ENCODE results near the gene TMEM175.
"Not testable (repeated sequence)": the region's sequence is repeated elsewhere in the genome, so short reads cannot be mapped to it uniquely, and the experiment has no call there.

The TMEM175 gene

GRCh38 chr4:997375-998071 lies 65.3 kb downstream of the TMEM175 start:
- Mint-ChIP-seq H3K9me3 (no peaks in the 10 kb centered on the region), H3K27me3 (peaks cover 24% of the 10 kb centered on the region), H3K4me1 (ENCODE audit: low read depth) (peaks cover 4% of the 10 kb centered on the region), H3K36me3 (ENCODE audit: low read depth) (no peaks in the 10 kb centered on the region), H3K4me3 (no peak overlapping the region), H3K27ac (no peak overlapping the region)

- Mint-ChIP-seq H3K36me3 (ENCODE audit: low read depth) (no peaks in the 10 kb centered on the region), H3K9me3 (no peaks in the 10 kb centered on the region), H3K4me1 (ENCODE audit: low read depth) (peaks cover 4% of the 10 kb centered on the region), H3K4me3 (no peak overlapping the region), H3K27me3 (peaks cover 24% of the 10 kb centered on the region), H3K27ac (no peak overlapping the region)
Observed at GRCh38 chr4:998096-998691, 65.9 kb downstream of the TMEM175 start.

- peaks cover 28% of the 10 kb centered on the region for H3K27me3 Mint-ChIP-seq
- not testable (repeated sequence) for H3K36me3 Mint-ChIP-seq (ENCODE audit: low read depth); H3K9me3 Mint-ChIP-seq; H3K27ac Mint-ChIP-seq; H3K4me1 Mint-ChIP-seq (ENCODE audit: low read depth); H3K4me3 Mint-ChIP-seq
Observed at GRCh38 chr4:999240-999863, 67.1 kb downstream of the TMEM175 start.

DNA sequence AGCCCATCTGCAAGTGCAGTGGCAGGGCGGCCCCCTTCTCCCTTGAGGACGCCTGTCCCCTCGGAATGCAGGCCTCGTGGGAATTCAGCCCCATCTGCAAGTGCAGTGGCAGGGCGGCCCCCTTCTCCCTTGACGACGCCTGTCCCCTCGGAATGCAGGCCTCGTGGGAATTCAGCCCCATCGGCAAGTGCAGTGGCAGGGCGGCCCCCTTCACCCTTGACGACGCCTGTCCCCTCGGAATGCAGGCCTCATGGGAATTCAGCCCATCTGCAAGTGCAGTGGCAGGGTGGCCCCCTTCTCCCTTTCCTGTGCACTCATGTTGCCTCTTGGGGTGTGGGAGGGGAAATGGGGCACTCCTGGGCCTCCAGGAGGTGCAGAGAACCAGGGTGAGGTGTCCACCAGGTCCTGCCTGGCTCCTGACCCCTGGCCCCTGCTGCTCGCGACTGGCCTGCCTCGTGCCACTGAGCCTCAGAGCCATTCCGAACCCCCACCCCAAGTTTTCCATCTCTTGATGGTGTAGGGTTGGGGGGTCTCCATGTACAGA lies 67.7 kb downstream of the TMEM175 start:
- Mint-ChIP-seq H3K4me3 (no peak overlapping the region), H3K4me1 (ENCODE audit: low read depth) (peaks cover 4% of the 10 kb centered on the region), H3K27ac (no peak overlapping the region), H3K27me3 (peaks cover 33% of the 10 kb centered on the region), H3K9me3 (no peaks in the 10 kb centered on the region), H3K36me3 (ENCODE audit: low read depth) (no peaks in the 10 kb centered on the region)

DNA sequence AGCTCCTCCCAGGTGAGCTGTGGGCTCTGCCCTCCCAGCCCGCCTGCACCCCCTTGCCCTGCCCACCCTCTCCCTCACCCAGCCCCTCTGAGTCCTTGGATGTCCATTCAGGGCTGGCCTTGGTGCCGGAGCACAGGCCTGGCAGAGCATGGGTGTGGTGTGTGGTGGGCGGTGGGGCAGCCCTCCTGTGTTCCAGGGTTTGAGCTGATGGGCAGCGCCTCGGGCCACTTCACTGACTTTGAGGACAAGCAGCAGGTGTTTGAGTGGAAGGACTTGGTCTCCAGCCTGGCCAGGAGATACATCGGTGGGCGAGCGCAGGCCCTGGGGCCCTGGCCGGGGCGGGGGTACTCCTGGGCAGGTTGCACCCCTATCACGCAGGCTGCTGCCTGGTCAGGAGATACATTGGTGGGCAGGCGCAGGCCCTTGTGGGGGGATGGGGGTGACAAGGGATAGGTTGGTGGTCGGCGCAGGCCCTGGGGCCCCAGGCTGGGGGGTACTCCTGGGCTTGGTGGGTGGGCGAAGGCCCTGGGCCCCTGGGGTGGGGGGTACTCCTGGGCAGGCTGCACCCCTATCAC lies 68.5 kb downstream of the TMEM175 start:
- peaks cover 36% of the 10 kb centered on the region for H3K27me3 Mint-ChIP-seq
- H3K4me1 Mint-ChIP-seq (ENCODE audit: low read depth): peaks cover 4% of the 10 kb centered on the region
- H3K36me3 Mint-ChIP-seq (ENCODE audit: low read depth): no peaks in the 10 kb centered on the region
- no peaks in the 10 kb centered on the region for H3K9me3 Mint-ChIP-seq
- H3K4me3 Mint-ChIP-seq: no peak overlapping the region
- H3K27ac Mint-ChIP-seq: no peak overlapping the region

DNA sequence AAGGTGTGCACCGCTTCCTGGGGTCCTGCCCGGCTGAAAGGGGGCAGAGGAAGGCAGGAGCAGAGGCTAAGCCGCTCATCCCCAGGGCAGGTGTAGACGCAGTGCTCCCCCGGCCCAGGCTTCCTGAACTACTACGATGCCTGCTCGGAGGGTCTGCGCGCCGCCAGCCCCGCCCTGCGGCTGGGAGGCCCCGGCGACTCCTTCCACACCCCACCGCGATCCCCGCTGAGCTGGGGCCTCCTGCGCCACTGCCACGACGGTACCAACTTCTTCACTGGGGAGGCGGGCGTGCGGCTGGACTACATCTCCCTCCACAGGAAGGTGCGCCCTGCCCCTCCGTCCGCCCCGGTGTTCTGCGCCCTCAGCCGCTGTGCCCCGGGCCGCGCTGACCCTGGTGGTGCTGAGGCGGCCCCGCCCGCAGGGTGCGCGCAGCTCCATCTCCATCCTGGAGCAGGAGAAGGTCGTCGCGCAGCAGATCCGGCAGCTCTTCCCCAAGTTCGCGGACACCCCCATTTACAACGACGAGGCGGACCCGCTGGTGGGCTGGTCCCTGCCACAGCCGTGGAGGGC lies 69.4 kb downstream of the TMEM175 start:
- peaks cover 41% of the 10 kb centered on the region for H3K27me3 Mint-ChIP-seq
- no peak overlapping the region for H3K4me3 Mint-ChIP-seq
- H3K36me3 Mint-ChIP-seq (ENCODE audit: low read depth): no peaks in the 10 kb centered on the region
- H3K4me1 Mint-ChIP-seq (ENCODE audit: low read depth): peaks cover 4% of the 10 kb centered on the region
- H3K9me3 Mint-ChIP-seq: no peaks in the 10 kb centered on the region
- H3K27ac Mint-ChIP-seq: no peak overlapping the region

DNA sequence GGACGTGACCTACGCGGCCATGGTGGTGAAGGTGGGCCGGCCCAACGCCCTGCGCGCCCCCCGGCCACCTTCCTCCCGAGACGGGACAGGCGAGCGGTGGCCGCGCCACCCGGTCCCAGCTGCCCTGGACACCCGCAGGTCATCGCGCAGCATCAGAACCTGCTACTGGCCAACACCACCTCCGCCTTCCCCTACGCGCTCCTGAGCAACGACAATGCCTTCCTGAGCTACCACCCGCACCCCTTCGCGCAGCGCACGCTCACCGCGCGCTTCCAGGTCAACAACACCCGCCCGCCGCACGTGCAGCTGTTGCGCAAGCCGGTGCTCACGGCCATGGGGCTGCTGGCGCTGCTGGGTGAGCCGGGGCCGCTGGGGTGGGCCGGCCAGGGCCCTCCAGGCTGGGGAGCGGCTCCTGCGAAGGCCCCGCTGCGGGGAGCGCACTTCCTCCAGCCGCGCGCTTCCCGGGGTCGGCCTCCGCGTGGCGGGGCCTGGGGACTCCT lies 69.9 kb downstream of the TMEM175 start:
- no peaks in the 10 kb centered on the region for H3K36me3 Mint-ChIP-seq (ENCODE audit: low read depth)
- H3K4me3 Mint-ChIP-seq: no peak overlapping the region
- H3K27ac Mint-ChIP-seq: no peak overlapping the region
- peaks cover 4% of the 10 kb centered on the region for H3K4me1 Mint-ChIP-seq (ENCODE audit: low read depth)
- peaks cover 42% of the 10 kb centered on the region for H3K27me3 Mint-ChIP-seq
- no peaks in the 10 kb centered on the region for H3K9me3 Mint-ChIP-seq

DNA sequence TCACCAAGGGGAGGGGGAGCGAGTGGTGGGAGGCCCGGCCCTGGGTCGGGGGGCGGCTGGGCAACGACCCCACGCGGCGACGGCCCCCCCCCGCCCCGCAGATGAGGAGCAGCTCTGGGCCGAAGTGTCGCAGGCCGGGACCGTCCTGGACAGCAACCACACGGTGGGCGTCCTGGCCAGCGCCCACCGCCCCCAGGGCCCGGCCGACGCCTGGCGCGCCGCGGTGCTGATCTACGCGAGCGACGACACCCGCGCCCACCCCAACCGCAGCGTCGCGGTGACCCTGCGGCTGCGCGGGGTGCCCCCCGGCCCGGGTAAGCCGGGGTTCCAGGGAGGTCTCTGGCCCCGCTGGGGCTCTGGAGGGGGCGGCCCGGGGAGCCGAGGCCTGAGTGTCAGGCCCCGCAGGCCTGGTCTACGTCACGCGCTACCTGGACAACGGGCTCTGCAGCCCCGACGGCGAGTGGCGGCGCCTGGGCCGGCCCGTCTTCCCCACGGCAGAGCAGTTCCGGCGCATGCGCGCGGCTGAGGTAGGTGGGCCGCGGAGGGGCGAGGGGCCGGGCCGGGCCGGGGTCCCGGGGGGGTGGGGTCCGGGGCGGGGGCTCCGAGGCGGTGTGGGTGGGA lies 70.5 kb downstream of the TMEM175 start:
- peaks cover 4% of the 10 kb centered on the region for H3K4me1 Mint-ChIP-seq (ENCODE audit: low read depth)
- H3K4me3 Mint-ChIP-seq: no peak overlapping the region
- H3K27ac Mint-ChIP-seq: no peak overlapping the region
- H3K36me3 Mint-ChIP-seq (ENCODE audit: low read depth): no peaks in the 10 kb centered on the region
- peaks cover 47% of the 10 kb centered on the region for H3K27me3 Mint-ChIP-seq
- H3K9me3 Mint-ChIP-seq: no peaks in the 10 kb centered on the region

DNA sequence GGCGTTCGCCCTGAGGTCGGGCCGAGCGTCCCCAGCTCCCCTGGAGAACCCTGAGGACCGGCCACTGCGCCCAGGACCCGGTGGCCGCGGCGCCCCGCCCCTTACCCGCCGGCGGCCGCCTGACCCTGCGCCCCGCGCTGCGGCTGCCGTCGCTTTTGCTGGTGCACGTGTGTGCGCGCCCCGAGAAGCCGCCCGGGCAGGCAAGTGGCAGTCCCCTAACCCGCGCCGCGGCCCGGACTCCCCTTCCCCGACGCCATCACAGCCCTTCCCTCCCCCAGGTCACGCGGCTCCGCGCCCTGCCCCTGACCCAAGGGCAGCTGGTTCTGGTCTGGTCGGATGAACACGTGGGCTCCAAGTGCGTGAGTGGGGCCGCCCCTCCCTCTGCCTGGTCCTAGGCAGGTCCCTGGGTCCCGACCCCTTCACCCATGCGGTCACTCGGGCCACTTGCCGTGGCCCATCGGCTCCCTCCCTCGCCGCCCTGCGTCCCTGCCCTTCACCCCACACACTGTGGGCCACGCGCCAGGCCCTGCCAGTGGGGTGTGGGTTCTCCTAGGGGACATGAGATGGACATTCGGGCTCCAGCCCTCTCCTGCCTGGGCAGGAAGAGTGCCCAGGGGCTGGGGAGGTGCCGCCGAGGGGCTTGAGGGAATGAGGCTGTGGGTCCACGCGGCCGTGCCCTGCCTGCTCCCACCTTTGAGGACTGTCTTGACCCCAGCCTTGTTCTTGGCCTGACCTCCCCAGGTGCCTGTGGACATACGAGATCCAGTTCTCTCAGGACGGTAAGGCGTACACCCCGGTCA lies 71.2 kb downstream of the TMEM175 start:
- Mint-ChIP-seq H3K27me3 (peaks cover 51% of the 10 kb centered on the region), H3K4me1 (ENCODE audit: low read depth) (peaks cover 6% of the 10 kb centered on the region), H3K36me3 (ENCODE audit: low read depth) (no peaks in the 10 kb centered on the region), H3K9me3 (no peaks in the 10 kb centered on the region), H3K4me3 (no peak overlapping the region), H3K27ac (no peak overlapping the region)

DNA sequence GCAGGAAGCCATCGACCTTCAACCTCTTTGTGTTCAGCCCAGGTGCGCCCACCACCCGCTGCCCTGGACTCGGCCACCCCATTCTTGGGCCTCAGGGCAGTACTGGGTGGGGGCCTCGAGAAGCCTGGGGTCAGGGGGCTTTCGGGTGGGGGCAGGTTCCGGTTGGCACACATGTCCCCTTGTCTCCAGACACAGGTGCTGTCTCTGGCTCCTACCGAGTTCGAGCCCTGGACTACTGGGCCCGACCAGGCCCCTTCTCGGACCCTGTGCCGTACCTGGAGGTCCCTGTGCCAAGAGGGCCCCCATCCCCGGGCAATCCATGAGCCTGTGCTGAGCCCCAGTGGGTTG lies 71.8 kb downstream of the TMEM175 start:
- Mint-ChIP-seq H3K4me1 (ENCODE audit: low read depth) (peaks cover 10% of the 10 kb centered on the region), H3K27me3 (peaks cover 54% of the 10 kb centered on the region), H3K4me3 (no peak overlapping the region), H3K27ac (no peak overlapping the region), H3K36me3 (ENCODE audit: low read depth) (no peaks in the 10 kb centered on the region), H3K9me3 (no peaks in the 10 kb centered on the region)

- Mint-ChIP-seq H3K27me3 (peaks cover 52% of the 10 kb centered on the region), H3K4me3 (no peak overlapping the region), H3K27ac (no peak overlapping the region), H3K4me1 (ENCODE audit: low read depth) (peaks cover 12% of the 10 kb centered on the region), H3K9me3 (no peaks in the 10 kb centered on the region), H3K36me3 (ENCODE audit: low read depth) (no peaks in the 10 kb centered on the region)
Observed at GRCh38 chr4:1004557-1005485, 72.6 kb downstream of the TMEM175 start.

DNA sequence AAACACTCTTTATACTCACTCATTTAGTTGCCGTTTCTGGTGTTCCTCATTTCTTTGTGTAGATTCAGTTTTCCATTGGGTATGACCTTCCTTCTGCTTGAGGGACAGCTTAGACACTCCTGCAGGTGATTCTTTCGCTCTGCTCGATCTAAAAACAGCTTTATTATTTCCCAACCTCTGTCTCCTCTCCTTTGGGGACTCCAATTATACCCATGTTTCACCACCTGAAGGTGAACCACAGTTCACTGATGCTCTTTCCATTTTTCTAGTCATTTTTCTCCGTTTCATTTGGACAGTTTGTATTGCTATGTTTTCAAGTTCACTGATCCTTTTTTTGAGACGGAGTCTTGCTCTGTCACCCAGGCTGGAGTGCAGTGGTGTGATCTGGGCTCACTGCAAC lies 74.6 kb downstream of the TMEM175 start:
- H3K36me3 Mint-ChIP-seq (ENCODE audit: low read depth): no peaks in the 10 kb centered on the region
- H3K27ac Mint-ChIP-seq: no peak overlapping the region
- peaks cover 45% of the 10 kb centered on the region for H3K27me3 Mint-ChIP-seq

More for the DNA sequence above, 74.6 kb downstream of the TMEM175 start:
- Mint-ChIP-seq H3K9me3 (no peaks in the 10 kb centered on the region), H3K4me3 (no peak overlapping the region), H3K4me1 (ENCODE audit: low read depth) (peaks cover 18% of the 10 kb centered on the region)
